Lower leg skin (tissue), 3 donors: ENCODE results near the gene BICC1.

Source experiments
- POLR2A ChIP-seq, 2 donors: fragments of 450-650 bp; IDR thresholded peaks; one replicate each; pipeline ENCODE4 v1.6.1; 2016 to 2017; ENCODE audit warnings: antibody characterized with exemption in 2 of 2, mild to moderate bottlenecking in 1 of 2, moderate library complexity in 1 of 2
- TF ChIP-seq, protein P1 (sequence below), 3 donors: fragments of 450-650 bp; IDR thresholded peaks; one replicate each; pipeline ENCODE4 v1.5.1; 2016; ENCODE audit warnings: antibody characterized with exemption in 3 of 3, mild to moderate bottlenecking in 3 of 3, moderate library complexity in 2 of 3

GRCh38 chr10:58796242-58796641 is 283.6 kb downstream of the BICC1 start:
- TF ChIP-seq, protein P1, sequence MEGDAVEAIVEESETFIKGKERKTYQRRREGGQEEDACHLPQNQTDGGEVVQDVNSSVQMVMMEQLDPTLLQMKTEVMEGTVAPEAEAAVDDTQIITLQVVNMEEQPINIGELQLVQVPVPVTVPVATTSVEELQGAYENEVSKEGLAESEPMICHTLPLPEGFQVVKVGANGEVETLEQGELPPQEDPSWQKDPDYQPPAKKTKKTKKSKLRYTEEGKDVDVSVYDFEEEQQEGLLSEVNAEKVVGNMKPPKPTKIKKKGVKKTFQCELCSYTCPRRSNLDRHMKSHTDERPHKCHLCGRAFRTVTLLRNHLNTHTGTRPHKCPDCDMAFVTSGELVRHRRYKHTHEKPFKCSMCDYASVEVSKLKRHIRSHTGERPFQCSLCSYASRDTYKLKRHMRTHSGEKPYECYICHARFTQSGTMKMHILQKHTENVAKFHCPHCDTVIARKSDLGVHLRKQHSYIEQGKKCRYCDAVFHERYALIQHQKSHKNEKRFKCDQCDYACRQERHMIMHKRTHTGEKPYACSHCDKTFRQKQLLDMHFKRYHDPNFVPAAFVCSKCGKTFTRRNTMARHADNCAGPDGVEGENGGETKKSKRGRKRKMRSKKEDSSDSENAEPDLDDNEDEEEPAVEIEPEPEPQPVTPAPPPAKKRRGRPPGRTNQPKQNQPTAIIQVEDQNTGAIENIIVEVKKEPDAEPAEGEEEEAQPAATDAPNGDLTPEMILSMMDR (IDR thresholded peaks at IDR 0.05) = no peak
- TF ChIP-seq POLR2A (IDR thresholded peaks at IDR 0.05) = no peak
